ENCODE results near the gene CTNND2.
A peak's percentile ranks its signal among the peaks of the same experiment; 100 is the strongest.

The CTNND2 gene

GRCh38 chr5:10989577-10990263 is 914.5 kb downstream of the CTNND2 start:
- DNase-seq = no peak
- no peaks in the 10 kb centered on the region for H3K4me1 ChIP-seq
- no peak overlapping the region for H3K4me3 ChIP-seq (ENCODE audit: low read depth, low read length)
- no peak for TF ChIP-seq CTCF (IDR thresholded peaks at IDR 0.05; ENCODE audit: low read depth, low read length)
- H3K36me3 ChIP-seq = no peaks in the 10 kb centered on the region
- no peaks in the 10 kb centered on the region; the same call in 1 of the 2 replicates for H3K27me3 ChIP-seq
- no peaks in the 10 kb centered on the region; the same call in 1 of the 2 replicates for H3K9me3 ChIP-seq

- no peak for TF ChIP-seq CTCF (IDR thresholded peaks at IDR 0.05; ENCODE audit: low read depth, low read length)
- H3K4me1 ChIP-seq = no peaks in the 10 kb centered on the region
- H3K9me3 ChIP-seq = no peaks in the 10 kb centered on the region; the same call in 1 of the 2 replicates
- no peaks in the 10 kb centered on the region; the same call in 1 of the 2 replicates for H3K27me3 ChIP-seq
- no peak overlapping the region for H3K4me3 ChIP-seq (ENCODE audit: low read depth, low read length)
- no peak for DNase-seq
- H3K36me3 ChIP-seq = no peaks in the 10 kb centered on the region
Measured at GRCh38 chr5:10988622-10989021, 915.6 kb downstream of the CTNND2 start.

- Histone ChIP-seq H3K36me3 (no peaks in the 10 kb centered on the region), H3K27me3 (no peaks in the 10 kb centered on the region; the same call in 1 of the 2 replicates), H3K4me1 (no peaks in the 10 kb centered on the region), H3K4me3 (ENCODE audit: low read depth, low read length) (no peak overlapping the region), H3K9me3 (no peaks in the 10 kb centered on the region; the same call in 1 of the 2 replicates)
- TF ChIP-seq CTCF (IDR thresholded peaks at IDR 0.05; ENCODE audit: low read depth, low read length) = peak; percentile 82
- peak; percentile 70 for DNase-seq
Measured at GRCh38 chr5:10987925-10988504, 916.2 kb downstream of the CTNND2 start.

GRCh38 chr5:10987276-10987924 is 916.8 kb downstream of the CTNND2 start:
- no peaks in the 10 kb centered on the region; the same call in 1 of the 2 replicates for H3K27me3 ChIP-seq
- no peak overlapping the region for H3K4me3 ChIP-seq (ENCODE audit: low read depth, low read length)
- H3K4me1 ChIP-seq = no peaks in the 10 kb centered on the region
- no peak for DNase-seq
- H3K36me3 ChIP-seq = no peaks in the 10 kb centered on the region
- no peak for TF ChIP-seq CTCF (IDR thresholded peaks at IDR 0.05; ENCODE audit: low read depth, low read length)
- no peaks in the 10 kb centered on the region; the same call in 1 of the 2 replicates for H3K9me3 ChIP-seq

- Histone ChIP-seq H3K4me1 (no peaks in the 10 kb centered on the region), H3K36me3 (no peaks in the 10 kb centered on the region), H3K9me3 (no peaks in the 10 kb centered on the region; the same call in 1 of the 2 replicates), H3K27me3 (no peaks in the 10 kb centered on the region; the same call in 1 of the 2 replicates), H3K4me3 (ENCODE audit: low read depth, low read length) (no peak overlapping the region)
- DNase-seq = no peak
- no peak for TF ChIP-seq CTCF (IDR thresholded peaks at IDR 0.05; ENCODE audit: low read depth, low read length)
Measured at GRCh38 chr5:10985721-10986110, 918.5 kb downstream of the CTNND2 start.
